ENCODE results near the gene VSIG8. TPM values are rescaled to one million over a fixed set of nuclear protein-coding genes. Genes with fewer than 3 reads are reported as not detected.
"Not testable (repeated sequence)": the region's sequence is repeated elsewhere in the genome, so short reads cannot be mapped to it uniquely, and the experiment has no call there.

The VSIG8 gene
- not detected in 3 replicates for total RNA-seq

DNA sequence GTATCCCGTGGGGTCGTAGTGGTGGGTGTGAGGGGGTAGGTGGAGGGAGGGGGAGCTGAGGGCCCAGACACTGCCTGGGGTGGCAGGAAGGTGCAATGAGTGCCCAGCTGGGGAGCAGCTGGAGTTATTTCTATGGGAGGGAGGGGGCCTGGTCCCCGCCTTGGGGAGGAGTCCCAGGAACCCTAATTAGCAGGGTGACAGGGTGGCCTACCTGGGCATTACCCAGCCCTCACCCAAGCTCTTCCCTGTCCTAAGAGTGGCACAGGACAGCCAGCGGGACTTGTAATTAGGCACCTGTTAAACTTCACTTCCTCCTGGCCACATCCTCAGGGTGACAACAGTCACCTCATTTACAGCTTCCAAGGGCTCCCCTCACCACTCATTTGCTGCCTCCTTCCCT, at the start of gene VSIG8:
VSIG8 (minus strand) TSS at position 101 of the 400 bp plus-strand sequence. CDS start 136 bp downstream, outside the sequence.
- peaks cover 11% of the 10 kb centered on the region for H3K27me3 Mint-ChIP-seq (ENCODE audit: low read depth)
- no peaks in the 10 kb centered on the region for H3K36me3 Mint-ChIP-seq
- H3K4me3 Mint-ChIP-seq = no peak within 1 kb of the TSS
- no peak within 1 kb of the TSS for H3K27ac Mint-ChIP-seq
- no peak for DNase-seq (ENCODE audit: low spot score in 2 of 2, unreplicated experiment in 2 of 2)
- peaks cover 9% of the 10 kb centered on the region for H3K4me1 Mint-ChIP-seq
- no peaks in the 10 kb centered on the region for H3K9me3 Mint-ChIP-seq
- TF ChIP-seq, protein P1, sequence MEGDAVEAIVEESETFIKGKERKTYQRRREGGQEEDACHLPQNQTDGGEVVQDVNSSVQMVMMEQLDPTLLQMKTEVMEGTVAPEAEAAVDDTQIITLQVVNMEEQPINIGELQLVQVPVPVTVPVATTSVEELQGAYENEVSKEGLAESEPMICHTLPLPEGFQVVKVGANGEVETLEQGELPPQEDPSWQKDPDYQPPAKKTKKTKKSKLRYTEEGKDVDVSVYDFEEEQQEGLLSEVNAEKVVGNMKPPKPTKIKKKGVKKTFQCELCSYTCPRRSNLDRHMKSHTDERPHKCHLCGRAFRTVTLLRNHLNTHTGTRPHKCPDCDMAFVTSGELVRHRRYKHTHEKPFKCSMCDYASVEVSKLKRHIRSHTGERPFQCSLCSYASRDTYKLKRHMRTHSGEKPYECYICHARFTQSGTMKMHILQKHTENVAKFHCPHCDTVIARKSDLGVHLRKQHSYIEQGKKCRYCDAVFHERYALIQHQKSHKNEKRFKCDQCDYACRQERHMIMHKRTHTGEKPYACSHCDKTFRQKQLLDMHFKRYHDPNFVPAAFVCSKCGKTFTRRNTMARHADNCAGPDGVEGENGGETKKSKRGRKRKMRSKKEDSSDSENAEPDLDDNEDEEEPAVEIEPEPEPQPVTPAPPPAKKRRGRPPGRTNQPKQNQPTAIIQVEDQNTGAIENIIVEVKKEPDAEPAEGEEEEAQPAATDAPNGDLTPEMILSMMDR (IDR thresholded peaks at IDR 0.05; ENCODE audit: unreplicated experiment) = no peak

DNA sequence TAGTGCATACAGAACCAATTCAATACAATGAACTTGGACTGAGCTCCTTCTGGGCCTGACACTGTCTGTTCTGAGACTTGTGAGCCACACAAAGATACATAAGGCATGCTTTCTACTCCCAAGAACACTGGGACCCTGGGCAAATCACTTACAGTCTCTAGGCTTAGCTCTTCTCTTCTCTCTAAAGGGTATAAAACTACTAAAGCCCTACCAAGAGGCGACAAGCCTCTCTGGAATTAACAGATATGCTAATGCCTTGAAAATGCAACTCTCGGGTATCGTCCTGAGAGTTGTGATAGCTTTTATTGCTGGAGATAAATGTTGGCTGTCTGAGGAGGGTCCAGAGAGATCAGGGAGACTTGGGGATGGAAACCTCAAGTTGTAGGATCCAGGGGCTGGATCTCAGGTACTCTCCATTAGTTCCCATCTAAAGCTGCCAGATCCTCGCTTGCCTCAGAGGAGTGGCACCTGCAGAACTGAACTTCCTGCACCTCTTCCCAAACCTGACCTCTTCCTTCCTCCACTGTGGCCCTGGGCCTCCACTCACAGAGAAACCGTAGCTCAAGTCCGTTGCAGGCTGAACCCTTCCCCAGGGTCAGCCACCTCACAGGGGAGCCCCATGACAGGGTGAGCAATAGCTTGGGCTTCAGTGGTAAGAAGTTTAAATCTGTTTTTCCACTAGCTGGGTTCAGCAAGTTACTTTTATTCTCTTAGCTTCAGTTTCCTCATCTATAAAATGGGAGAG, 49.0 kb upstream of the VSIG8 start:
- H3K9me3 Mint-ChIP-seq = peaks cover 3% of the 10 kb centered on the region
- peaks cover 71% of the 10 kb centered on the region for H3K4me1 Mint-ChIP-seq
- H3K27me3 Mint-ChIP-seq (ENCODE audit: low read depth) = no peaks in the 10 kb centered on the region
- TF ChIP-seq, protein P1 (IDR thresholded peaks at IDR 0.05; ENCODE audit: unreplicated experiment) = no peak
- H3K27ac Mint-ChIP-seq = no peak overlapping the region
- DNase-seq (ENCODE audit: low spot score in 2 of 2, unreplicated experiment in 2 of 2) = no peak
- H3K36me3 Mint-ChIP-seq = no peaks in the 10 kb centered on the region
- H3K4me3 Mint-ChIP-seq = no peak overlapping the region

- TF ChIP-seq, protein P1 (IDR thresholded peaks at IDR 0.05; ENCODE audit: unreplicated experiment) = no peak
- Mint-ChIP-seq H3K4me3 (no peak overlapping the region), H3K27me3 (ENCODE audit: low read depth) (no peaks in the 10 kb centered on the region), H3K4me1 (peaks cover 44% of the 10 kb centered on the region), H3K9me3 (peaks cover 9% of the 10 kb centered on the region), H3K27ac (no peak overlapping the region), H3K36me3 (peaks cover 2% of the 10 kb centered on the region)
- no peak for DNase-seq (ENCODE audit: low spot score in 2 of 2, unreplicated experiment in 2 of 2)
Measured at GRCh38 chr1:159908031-159908940, 45.8 kb upstream of the VSIG8 start.

GRCh38 chr1:159906960-159907359, 44.5 kb upstream of the VSIG8 start:
- DNase-seq (ENCODE audit: low spot score in 2 of 2, unreplicated experiment in 2 of 2) = no peak
- no peaks in the 10 kb centered on the region for H3K27me3 Mint-ChIP-seq (ENCODE audit: low read depth)
- H3K27ac Mint-ChIP-seq = no peak overlapping the region
- H3K36me3 Mint-ChIP-seq = peaks cover 2% of the 10 kb centered on the region
- TF ChIP-seq, protein P1 (IDR thresholded peaks at IDR 0.05; ENCODE audit: unreplicated experiment) = no peak
- H3K9me3 Mint-ChIP-seq = peaks cover 11% of the 10 kb centered on the region
- H3K4me1 Mint-ChIP-seq = peaks cover 37% of the 10 kb centered on the region
- H3K4me3 Mint-ChIP-seq = no peak overlapping the region

DNA sequence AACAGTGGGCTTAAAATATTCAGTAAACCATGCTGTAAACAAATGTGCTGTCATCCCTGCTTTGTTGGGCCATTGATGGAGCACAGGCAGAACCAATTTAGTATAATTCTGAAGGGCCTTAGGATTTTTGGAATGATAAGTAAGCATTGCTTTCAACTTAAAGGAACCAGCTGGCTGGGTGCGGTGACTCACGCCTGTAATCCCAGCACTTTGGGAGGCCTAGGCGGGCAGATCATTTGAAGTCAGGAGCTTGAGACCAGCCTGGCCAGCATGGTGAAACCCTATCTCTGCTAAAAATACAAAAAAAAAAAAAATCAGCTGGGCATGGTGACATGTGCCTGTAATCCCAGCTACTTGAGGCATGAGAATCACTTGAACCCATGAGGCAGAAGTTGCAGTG, 41.6 kb upstream of the VSIG8 start:
- DNase-seq (ENCODE audit: low spot score in 2 of 2, unreplicated experiment in 2 of 2); H3K36me3 Mint-ChIP-seq; H3K27me3 Mint-ChIP-seq (ENCODE audit: low read depth); H3K27ac Mint-ChIP-seq; H3K4me3 Mint-ChIP-seq: not testable (repeated sequence)
- Mint-ChIP-seq H3K4me1 (peaks cover 33% of the 10 kb centered on the region), H3K9me3 (peaks cover 11% of the 10 kb centered on the region)

DNA sequence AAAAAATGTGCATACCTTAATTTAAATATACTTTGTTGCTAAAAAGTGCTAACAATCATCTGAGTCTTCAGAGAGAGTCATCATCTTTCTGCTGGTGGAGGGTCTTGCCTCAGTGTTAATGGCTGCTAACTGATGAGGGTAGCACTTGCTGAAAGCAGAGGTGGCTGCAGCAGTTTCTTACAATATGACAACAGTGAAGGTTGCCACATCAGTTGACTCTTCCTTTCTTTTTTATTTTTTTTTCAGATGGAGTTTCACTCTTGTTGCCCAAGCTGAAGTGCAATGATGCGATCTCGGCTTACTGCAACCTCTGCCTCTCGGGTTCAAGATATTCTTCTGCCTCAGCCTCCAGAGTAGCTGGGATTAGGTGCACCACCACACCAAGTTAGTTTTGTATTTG, 40.1 kb upstream of the VSIG8 start:
- DNase-seq (ENCODE audit: low spot score in 2 of 2, unreplicated experiment in 2 of 2) = no peak
- no peak overlapping the region for H3K4me3 Mint-ChIP-seq

More for the DNA sequence above, 40.1 kb upstream of the VSIG8 start:
- H3K27me3 Mint-ChIP-seq (ENCODE audit: low read depth) = peaks cover 2% of the 10 kb centered on the region
- H3K9me3 Mint-ChIP-seq = peaks cover 11% of the 10 kb centered on the region
- H3K27ac Mint-ChIP-seq = no peak overlapping the region
- peaks cover 24% of the 10 kb centered on the region for H3K4me1 Mint-ChIP-seq
- TF ChIP-seq, protein P1 (IDR thresholded peaks at IDR 0.05; ENCODE audit: unreplicated experiment) = no peak
- peaks cover 2% of the 10 kb centered on the region for H3K36me3 Mint-ChIP-seq

All from mesothelial cell of epicardium (in vitro differentiated cells).